K562 (cell line): ENCODE results near the gene BEST2. TPM values are rescaled to one million over a fixed set of nuclear protein-coding genes. Genes with fewer than 3 reads are reported as not detected.

Experiments
- ATF7 ChIP-seq: fragments of 450-650 bp; IDR thresholded peaks from 2 replicates; pipeline ENCODE4 v1.7.1; 2014; ENCODE audit warnings: mild to moderate bottlenecking, moderate library complexity
- BCL6 ChIP-seq: fragments of 250-450 bp; sonication (Bioruptor Pico); IDR thresholded peaks from 2 replicates; pipeline ENCODE4 v1.4.0; 2020
- CBX5 ChIP-seq: IDR thresholded peaks from 2 replicates; pipeline ENCODE4 v1.6.1; 2014; ENCODE audit warnings: low read depth, borderline replicate concordance
- ELF2 ChIP-seq: fragments of 250-450 bp; sonication (Bioruptor Pico); IDR thresholded peaks from 2 replicates; pipeline ENCODE4 v1.5.0; 2021; ENCODE audit warnings: mild to moderate bottlenecking
- FIP1L1 ChIP-seq: fragments of 200-400 bp; formaldehyde crosslinking; IDR thresholded peaks from 2 replicates; pipeline ENCODE4 v1.6.1; 2018; ENCODE audit warnings: mild to moderate bottlenecking, low read depth, low read length; ENCODE audit not compliant: poor library complexity, severe bottlenecking
- FOXA1 ChIP-seq: fragments of 450-650 bp; IDR thresholded peaks from 2 replicates; pipeline ENCODE4 v1.6.1; 2016; ENCODE audit warnings: mild to moderate bottlenecking, borderline replicate concordance
- HMGXB4 ChIP-seq: sonication (generic); formaldehyde crosslinking; IDR thresholded peaks from 2 replicates; pipeline ENCODE4 v1.8.1; 2023; ENCODE audit warnings: mild to moderate bottlenecking, missing genetic modification reagents
- ID3 ChIP-seq, 2 experiments: fragments of 250-450 bp in 1 of 2; fragments of 450-650 bp in 1 of 2; sonication (Bioruptor Pico) in 1 of 2; IDR thresholded peaks; 2 replicates each; pipeline versions ENCODE4 v1.6.1 to v1.8.0; 2016 to 2021; ENCODE audit warnings: mild to moderate bottlenecking in 2 of 2, moderate library complexity in 2 of 2, missing compliant biosample characterization in 1 of 2, missing genetic modification characterization in 1 of 2
- JUND ChIP-seq, 2 experiments: IDR thresholded peaks; 2 replicates in 1 of 2; 3 replicates in 1 of 2; pipeline ENCODE4 v1.6.1; 2011; ENCODE audit warnings: borderline replicate concordance in 2 of 2, low read depth in 2 of 2, low read length in 2 of 2, improper control_type of control experiment in 1 of 2, missing biosample characterization in 1 of 2, missing genetic modification characterization in 1 of 2, missing genetic modification reagents in 1 of 2
- KLF13 ChIP-seq: fragments of 450-650 bp; IDR thresholded peaks from 2 replicates; pipeline ENCODE4 v1.6.1; 2016; ENCODE audit warnings: missing genetic modification characterization, low read depth, mild to moderate bottlenecking, missing compliant biosample characterization, moderate library complexity, borderline replicate concordance
- MCM3 ChIP-seq: fragments of 450-650 bp; IDR thresholded peaks from 2 replicates; pipeline ENCODE4 v1.6.1; 2016
- MNT ChIP-seq, 2 experiments: fragments of 450-650 bp; conservative IDR thresholded peaks; 2 replicates each; pipeline ENCODE4 v1.6.1; 2017; ENCODE audit warnings: mild to moderate bottlenecking in 2 of 2, moderate library complexity in 2 of 2
- MYC ChIP-seq, 2 experiments: fragments of 250-450 bp in 1 of 2; sonication (Bioruptor Pico) in 1 of 2; IDR thresholded peaks; 2 replicates each; pipeline versions ENCODE4 v1.5.1 to v1.6.1; 2012 to 2021; ENCODE audit warnings: low read depth in 2 of 2, borderline replicate concordance in 1 of 2, improper control_type of control experiment in 1 of 2, low read length in 1 of 2, mild to moderate bottlenecking in 1 of 2, moderate library complexity in 1 of 2
- NFRKB ChIP-seq: fragments of 450-650 bp; IDR thresholded peaks from 2 replicates; pipeline ENCODE4 v1.6.1; 2016; ENCODE audit warnings: low read depth
- PHF20 ChIP-seq: fragments of 450-650 bp; IDR thresholded peaks from 2 replicates; pipeline ENCODE4 v1.6.1; 2018; ENCODE audit not compliant: partially characterized antibody
- PYGO2 ChIP-seq: fragments of 450-650 bp; IDR thresholded peaks from 2 replicates; pipeline ENCODE4 v1.6.1; 2016; ENCODE audit warnings: mild to moderate bottlenecking, missing genetic modification characterization, moderate library complexity, missing compliant biosample characterization
- RFX1 ChIP-seq: fragments of 450-650 bp; IDR thresholded peaks from 2 replicates; pipeline ENCODE4 v1.6.1; 2016; ENCODE audit warnings: mild to moderate bottlenecking, moderate library complexity
- SUPT5H ChIP-seq: fragments of 450-650 bp; IDR thresholded peaks from 2 replicates; pipeline ENCODE4 v1.6.1; 2016
- TRIM24 ChIP-seq, 2 experiments: fragments of 450-650 bp; IDR thresholded peaks; 2 replicates each; pipeline ENCODE4 v1.6.1; 2016
- ZNF41 ChIP-seq: fragments of 250-450 bp; sonication (Bioruptor Pico); conservative IDR thresholded peaks from 2 replicates; pipeline ENCODE4 v1.4.0; 2020; ENCODE audit warnings: mild to moderate bottlenecking
- ZSCAN29 ChIP-seq: fragments of 450-650 bp; IDR thresholded peaks from 2 replicates; pipeline ENCODE4 v1.6.1; 2017
- polyA plus RNA-seq, 8 experiments: library from polyadenylated mRNA; depleted of rRNA in 4 of 8; stranded (reverse) in 5 of 8; unstranded in 3 of 8; fragments of >200 nt; fragmentation: Nextera tagmentation in 2 of 8; fragmentation: Illumina TruSeq in 1 of 8; extraction: Ambion mirVana in 2 of 8; extraction: Trizol in 1 of 8; gene quantifications; 2 replicates each; pipeline versions ENCODE4 v1.2.1 to v1.2.3, GENCODE V29; 2011 to 2014; ENCODE audit warnings: inconsistent platforms in 1 of 8, missing spikeins in 1 of 8
- total RNA-seq, 7 experiments: library from RNA; depleted of rRNA in 6 of 7; stranded (reverse); fragments of >200 nt in 6 of 7; fragmentation: Illumina TruSeq in 2 of 7; extraction: Trizol in 2 of 7; gene quantifications; 2 replicates each; pipeline versions ENCODE4 v1.2.1 to v1.2.3, GENCODE V29; 2011 to 2021; ENCODE audit warnings: low replicate concordance in 1 of 7

Gene BEST2
- total and polyA plus RNA-seq, 9 of the 15 experiments (the other 6 are each of a cell fraction or from before 2014, with no cell fraction given): not detected

GRCh38 chr19:12784394-12784870 is 32.8 kb downstream of the BEST2 start (continued):
- no peak for TF ChIP-seq RFX1
- TF ChIP-seq MNT (conservative IDR thresholded peaks at IDR 0.05): peak; percentile 82 to 91
- TF ChIP-seq ZNF41 (CRISPR knock-in tag): no peak
- TF ChIP-seq FIP1L1: no peak
- TF ChIP-seq JUND (IDR thresholded peaks at IDR 0.05; ENCODE audit: borderline replicate concordance, low read depth, low read length): peak; percentile 79; the same call in 1 of the 2 replicates
- TF ChIP-seq JUND (tag; IDR thresholded peaks at IDR 0.05; ENCODE audit: borderline replicate concordance, low read depth, low read length): peak; percentile 82; the same call in 1 of the 3 replicates
- TF ChIP-seq FOXA1: no peak
- TF ChIP-seq SUPT5H: no peak
- no peak; the same call in 1 of the 2 replicates for TF ChIP-seq HMGXB4 (CRISPR knock-in tag)
- no peak for TF ChIP-seq MCM3
- TF ChIP-seq ATF7: peak; percentile 77
- TF ChIP-seq CBX5: 0 out of 2 replicates have a peak, but pooled peaks have one; percentile 17
- TF ChIP-seq ID3 (CRISPR knock-in tag; IDR thresholded peaks at IDR 0.05): no peak
- peak; percentile 52; the same call in 1 of the 2 replicates for TF ChIP-seq ID3 (tag; IDR thresholded peaks at IDR 0.05)
- TF ChIP-seq MYC (IDR thresholded peaks at IDR 0.05; ENCODE audit: low read depth, low read length): peak; percentile 94
- TF ChIP-seq MYC (CRISPR knock-in tag; IDR thresholded peaks at IDR 0.05; ENCODE audit: borderline replicate concordance, low read depth): no peak
- no peak for TF ChIP-seq KLF13
- no peak for TF ChIP-seq ZSCAN29
- peak; percentile 82 to 91 for TF ChIP-seq TRIM24 (IDR thresholded peaks at IDR 0.05)
- TF ChIP-seq ELF2: no peak
- peak; percentile 79 for TF ChIP-seq NFRKB
- peak; percentile 74 for TF ChIP-seq PHF20
- TF ChIP-seq BCL6 (CRISPR knock-in tag): no peak
- 0 out of 2 replicates have a peak, but pooled peaks have one; percentile 11 for TF ChIP-seq PYGO2 (tag)
